GM12873 (cell line): ENCODE results near the gene OR52E2.

Source experiments
- CTCF ChIP-seq: IDR thresholded peaks from 2 replicates; pipeline ENCODE4 v1.5.1; 2012; ENCODE audit warnings: low read depth, mild to moderate bottlenecking, moderate library complexity, low read length, control low read depth; ENCODE audit not compliant: insufficient read depth; ENCODE audit errors: missing control alignments

Gene OR52E2

GRCh38 chr11:5011254-5011653 lies 48.2 kb downstream of the OR52E2 start:
- no peak for TF ChIP-seq CTCF
